Activated CD8-positive, alpha-beta memory T cell treated with anti-CD3 and anti-CD28 coated beads, Interleukin-2, amount 50 U/mL, for 24 hours (primary cell): ENCODE results near the gene CD1D.
"Not testable (repeated sequence)": the region's sequence is repeated elsewhere in the genome, so short reads cannot be mapped to it uniquely, and the experiment has no call there.

Experiments
- DNase-seq: peaks from one replicate; pipeline ENCODE4 v3.0.0-alpha.2; 2020; ENCODE audit errors: extremely low read depth

Gene CD1D

DNA sequence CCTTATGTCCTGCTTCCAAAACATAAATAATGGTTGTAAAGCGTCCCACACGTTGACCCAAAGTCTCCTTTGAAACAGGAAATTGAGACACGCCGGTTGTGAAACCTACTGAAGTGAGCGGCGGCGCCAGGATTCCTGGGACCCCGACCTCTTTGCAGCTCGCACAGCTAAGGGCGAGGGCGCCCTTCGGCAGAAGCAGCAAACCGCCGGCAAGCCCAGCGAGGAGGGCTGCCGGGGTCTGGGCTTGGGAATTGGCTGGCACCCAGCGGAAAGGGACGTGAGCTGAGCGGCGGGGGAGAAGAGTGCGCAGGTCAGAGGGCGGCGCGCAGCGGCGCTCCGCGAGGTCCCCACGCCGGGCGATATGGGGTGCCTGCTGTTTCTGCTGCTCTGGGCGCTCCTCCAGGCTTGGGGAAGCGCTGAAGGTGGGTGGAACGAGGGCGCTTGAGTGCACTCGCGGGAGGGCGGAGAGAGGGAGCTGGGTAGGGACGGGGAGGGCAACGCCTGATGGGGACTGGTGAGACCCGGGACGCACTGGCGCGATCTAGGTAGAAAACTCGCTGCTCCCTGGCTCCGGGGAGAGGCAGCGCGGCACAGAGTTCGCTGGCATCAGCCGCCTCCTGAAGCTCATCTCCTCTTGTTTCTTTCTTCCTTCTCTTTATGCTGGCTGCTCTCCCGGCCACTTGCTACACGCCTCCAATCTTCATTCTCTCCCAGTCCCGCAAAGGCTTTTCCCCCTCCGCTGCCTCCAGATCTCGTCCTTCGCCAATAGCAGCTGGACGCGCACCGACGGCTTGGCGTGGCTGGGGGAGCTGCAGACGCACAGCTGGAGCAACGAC lies at the start of gene CD1D:
Gene CD1D (plus strand): TSS at position 155 of the 836 bp plus-strand sequence. CDS start 207 bp downstream, at position 362.
- no peak for DNase-seq

DNA sequence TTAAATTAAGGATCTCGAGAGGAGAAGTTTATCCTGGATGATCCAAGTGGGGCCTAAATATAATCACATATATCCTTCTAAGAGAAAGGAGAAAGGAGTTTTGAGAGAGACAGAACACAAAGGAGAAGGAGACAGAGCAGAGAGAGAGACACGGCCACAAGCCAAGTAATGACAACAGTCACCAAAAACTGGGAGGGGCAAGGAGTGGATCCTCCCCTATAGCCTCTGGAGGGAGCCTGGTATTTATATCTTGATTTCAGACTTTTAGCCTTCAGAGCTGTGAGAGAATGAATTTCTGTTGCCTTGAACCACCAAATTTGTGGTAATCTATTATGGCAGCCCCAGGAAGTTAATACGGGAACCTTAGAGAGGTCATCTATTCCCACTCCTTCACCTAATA lies 49.5 kb upstream of the CD1D start:
- DNase-seq: no peak

DNA sequence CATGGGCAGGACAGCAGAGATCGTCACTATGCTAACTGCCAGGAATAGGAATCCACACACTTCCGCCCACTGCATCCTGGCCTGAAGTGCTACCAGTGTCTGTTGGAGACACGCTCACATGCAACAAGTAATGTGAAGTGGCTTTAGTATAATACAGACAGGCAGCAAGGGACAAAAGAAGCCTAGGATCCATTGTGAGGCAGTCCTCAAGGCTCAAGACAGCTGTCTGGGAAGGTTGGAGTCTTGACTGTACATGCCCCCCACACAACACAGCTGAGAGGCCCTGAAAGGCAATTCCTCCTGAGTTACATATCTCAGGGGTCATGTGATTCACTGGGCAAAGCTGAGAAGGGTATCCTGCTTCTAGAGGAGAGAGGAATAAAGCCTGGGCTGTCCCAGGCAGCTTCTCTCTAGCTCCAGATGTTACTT lies 39.9 kb upstream of the CD1D start:
- no peak for DNase-seq

DNA sequence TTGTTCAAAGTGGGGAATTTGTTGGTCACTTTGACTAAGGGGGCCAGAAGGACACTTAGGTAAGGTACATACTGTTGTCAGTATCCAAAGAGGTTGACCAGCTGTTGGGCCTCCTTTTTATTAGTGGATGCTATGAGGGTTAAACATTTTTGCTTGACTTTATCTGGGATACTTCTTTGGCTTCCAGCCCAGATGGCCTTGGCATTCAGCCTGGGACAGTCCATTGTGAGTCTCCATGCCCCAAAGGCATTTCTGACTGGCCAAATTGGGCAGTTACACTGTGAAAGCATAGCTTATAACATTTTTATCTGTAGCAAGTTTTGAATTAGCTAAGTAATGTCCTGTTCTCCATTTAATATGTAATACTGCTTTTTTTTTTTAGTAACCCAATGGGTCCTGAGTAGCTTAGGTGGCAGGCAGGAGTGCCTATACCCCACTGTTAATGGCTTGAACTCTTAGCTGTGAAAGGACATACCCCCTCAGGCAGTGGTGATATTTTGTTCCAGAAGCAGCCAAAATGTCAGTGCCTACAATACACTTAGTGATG lies 35.4 kb upstream of the CD1D start:
- DNase-seq: no peak

DNA sequence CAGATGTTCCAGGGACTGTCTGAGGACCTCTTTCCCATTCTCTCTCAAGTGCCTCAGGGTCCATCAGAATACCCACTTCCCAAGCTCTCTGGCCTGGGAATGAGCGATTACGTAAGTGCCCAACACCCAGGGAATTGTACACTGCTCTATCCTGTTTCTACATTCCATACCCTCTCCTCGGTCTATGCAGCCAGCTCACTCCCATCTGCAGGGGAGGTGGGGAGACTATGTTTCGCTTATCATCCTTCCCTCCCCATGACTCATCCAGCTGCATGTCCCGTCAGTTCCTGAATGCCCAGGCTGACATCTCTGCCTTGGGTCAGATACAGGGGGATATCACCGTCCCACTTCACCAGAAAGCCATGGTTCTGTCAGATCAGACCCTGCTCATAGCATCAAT lies 34.5 kb upstream of the CD1D start:
- no peak for DNase-seq

DNA sequence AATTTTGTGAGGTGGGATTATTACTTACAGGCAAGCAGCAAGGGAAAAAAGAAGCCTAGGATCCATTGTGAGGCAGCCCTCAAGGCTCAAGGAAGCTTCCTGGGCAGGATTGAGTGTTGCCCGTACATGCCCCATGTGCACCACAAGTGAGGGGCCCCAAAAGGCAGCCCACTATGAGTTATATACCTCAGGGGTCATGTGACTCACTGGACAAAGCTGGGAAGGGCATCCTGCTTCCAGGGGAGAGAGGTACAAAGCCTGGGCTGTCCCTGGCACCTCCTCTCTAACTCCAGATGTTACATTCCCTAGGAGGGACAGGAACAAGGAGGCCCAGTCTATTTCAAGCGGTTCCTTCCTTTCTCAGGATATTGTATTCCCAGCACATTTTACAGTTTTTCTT lies 34.0 kb upstream of the CD1D start:
- no peak for DNase-seq

DNA sequence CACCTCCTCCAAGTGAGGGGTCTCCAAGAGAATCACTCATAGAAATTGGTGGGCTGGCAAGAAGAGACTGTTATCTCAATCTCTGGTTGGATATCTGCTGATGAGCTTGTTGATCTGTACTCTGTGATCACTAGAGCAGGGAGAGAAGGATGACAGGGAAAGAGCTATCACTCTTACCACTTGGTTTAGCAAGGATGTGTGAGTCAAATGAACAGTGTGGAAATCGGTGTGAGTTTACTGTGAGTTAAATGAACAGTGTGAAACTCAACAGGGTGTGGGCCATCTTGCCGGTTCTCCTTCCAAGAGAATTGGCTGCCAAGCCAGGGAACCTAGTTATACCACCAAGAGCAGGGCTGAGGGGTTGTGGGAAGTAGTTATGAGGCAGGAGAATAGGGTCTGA lies 33.3 kb upstream of the CD1D start:
- DNase-seq: no peak

DNA sequence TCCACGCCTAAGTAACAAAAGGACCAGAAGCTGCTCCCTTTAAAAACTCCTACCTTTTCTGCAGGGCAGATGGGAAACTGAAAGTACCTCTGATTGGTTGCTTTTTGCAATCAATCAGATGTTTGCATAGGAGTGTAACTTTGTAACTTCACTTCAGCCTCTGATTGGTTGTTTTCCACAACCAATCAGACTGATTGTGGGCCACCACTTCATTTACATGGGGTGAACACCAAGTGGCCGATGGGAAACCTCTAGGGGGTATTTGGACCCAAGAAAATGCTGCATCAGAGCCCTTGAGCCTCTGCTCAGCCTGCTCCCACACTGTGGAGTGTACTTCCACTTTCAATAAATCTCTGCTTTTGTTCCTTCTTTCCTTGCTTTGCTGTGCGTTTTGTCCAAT lies 32.8 kb upstream of the CD1D start:
- no peak for DNase-seq

DNA sequence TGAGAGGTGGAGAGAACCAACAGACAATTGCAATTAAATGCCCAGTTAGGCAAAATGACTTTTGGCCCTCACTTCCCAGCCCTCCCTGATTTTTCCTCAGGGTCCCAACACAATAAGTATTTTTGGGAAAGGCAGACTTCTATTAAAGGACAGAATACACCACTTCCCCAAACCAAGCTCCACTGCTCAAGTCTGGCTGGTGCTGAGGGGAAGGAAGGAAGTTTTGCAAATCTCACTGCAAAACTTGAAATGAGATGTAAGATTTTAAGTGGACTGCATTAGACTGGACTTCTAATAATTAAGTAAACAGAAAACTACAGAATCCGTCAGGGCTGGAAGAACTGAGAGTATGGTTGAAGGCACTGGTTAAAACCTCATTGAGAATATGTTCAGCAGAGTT lies 32.2 kb upstream of the CD1D start:
- DNase-seq: no peak

DNA sequence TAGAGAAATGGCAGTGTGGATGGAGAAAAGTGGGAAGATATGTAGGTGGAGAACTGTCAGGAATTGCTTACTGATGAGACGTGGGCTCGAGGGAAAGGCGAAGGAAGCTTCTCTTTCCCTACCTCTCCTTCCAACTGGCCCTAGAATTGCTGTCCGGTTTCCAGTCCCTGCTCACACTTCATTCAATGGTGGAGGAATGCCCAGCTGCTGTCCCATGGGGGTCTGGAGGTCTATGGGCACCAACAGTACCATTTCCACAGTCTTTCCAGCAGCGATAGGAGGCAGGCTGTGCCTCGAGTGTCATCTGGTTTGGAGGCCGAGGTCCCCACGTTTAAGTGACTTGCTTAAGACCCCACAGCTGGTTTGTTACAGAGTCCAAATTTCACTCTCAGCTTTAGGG lies 31.5 kb upstream of the CD1D start:
- DNase-seq: no peak

DNA sequence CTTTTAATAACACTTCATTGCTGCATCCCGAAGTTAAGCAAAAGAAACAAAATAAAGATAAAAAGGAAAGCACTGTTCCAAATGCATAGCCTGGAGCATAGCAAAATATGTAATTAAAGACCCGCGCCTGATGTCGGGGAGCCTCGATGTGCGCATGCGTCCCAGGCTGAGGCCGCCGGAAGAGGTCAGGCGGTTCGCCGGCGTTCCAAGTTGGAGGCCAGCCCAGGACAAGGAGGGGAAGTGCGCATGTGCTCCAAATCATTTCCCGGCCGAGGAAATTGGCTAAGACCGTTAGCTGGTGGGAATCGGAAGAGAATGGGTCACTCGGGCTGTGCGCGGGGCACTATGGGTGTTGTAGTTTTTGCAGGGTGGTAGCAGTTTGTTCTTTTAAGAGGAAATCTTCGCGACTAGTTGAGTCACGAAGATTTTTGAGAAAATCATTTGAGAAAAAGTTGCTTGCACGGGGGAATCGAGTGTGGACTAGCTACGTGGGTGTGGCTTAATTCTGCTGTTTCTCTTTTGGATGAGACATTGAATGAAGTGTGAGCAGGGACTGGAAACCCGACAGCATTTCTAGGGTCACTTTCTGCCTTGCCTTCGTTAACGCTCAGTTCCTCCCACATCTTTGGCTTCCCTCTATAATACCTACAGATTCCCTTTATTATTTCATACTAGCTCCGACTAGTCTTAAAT lies 31.0 kb upstream of the CD1D start:
- DNase-seq: peak; percentile 56

DNA sequence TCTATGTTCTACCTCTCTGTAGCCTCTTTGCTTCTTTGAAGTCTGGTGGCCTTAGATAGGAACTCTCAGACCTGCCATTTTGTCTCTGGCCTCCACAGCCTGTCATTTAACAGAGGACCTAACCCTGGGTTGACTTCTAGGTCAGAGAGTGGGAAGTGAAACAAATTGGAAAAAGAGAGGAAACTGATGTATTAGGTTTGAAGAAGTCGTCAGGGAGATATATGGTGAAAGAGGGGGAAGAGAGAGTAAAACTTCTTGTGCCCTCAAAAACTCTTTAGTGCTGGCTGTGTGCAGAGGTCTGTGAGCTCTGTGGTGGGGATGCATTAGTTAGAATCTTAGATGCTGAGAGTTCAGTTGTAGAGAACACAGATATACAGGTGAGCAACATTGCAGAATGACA lies 30.2 kb upstream of the CD1D start:
- DNase-seq: no peak

DNA sequence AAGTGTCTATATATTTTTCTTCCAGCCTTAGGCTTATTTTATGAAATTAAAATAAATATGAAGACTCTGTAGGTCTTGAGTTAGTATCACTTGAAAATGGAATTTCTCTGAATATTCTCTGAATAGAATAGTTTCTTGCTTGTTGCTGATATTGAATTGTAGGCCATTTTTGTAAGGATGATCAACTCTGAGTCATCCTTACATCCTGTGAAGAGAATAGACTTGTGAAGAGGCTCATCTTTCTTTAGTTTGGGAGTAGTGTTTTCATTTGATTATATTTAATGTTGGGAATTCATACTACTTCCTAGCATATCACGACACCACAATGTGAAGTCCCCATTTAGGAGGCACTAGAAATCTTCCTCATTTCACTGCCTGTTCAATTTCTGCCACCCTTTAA lies 27.5 kb upstream of the CD1D start:
- DNase-seq: no peak

DNA sequence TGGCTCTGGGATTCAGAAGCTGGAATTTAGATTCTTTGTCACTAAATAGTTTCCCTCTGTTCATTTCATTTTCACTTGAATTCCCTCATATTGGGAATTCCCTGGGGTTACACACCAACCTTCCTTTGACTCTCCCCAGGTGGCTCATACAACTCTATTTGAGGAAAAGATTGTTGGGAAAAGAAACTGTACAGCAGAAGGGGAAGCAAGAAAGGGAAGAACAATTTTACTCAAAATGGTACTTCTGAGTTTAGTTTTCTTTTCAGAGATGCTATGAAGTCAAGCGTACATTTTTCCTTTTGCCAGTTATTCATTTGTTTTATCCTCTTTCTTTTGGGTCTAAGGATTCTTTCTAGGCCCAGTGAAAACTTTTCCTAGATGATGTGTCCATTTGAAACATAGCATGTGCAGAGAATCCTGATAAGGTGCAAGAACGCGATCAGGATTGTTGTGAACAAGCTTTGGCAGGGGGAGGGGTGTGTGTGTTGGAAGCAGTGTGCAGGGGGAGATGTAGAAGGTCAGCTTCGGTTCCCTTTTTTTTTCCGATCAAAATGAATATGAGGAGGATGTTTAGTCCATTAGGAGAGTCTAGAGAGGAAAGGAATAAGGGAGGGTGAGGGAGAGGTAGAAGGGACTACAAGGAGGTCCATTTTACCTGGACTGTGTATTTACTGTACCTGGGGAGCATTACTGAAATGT lies 26.8 kb upstream of the CD1D start:
- no peak for DNase-seq

DNA sequence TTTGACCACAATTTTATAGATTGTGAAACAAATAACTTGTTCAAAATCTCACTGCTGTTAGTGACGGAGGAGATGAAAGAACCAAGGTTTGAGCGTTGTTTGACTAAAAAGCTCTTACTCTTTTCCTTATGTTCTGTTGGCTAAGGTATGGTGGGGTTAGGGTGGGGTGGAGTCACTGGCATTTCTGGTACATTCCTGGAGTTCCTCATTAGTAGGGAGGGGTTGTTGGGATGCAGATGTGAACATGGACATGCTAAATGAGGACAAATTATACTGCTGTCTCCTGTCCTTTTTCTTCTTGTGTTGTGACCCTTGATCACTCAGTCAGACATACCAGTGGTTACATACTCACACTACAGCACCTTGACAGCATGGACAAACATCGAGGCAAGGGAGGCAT lies 26.2 kb upstream of the CD1D start:
- no peak for DNase-seq

DNA sequence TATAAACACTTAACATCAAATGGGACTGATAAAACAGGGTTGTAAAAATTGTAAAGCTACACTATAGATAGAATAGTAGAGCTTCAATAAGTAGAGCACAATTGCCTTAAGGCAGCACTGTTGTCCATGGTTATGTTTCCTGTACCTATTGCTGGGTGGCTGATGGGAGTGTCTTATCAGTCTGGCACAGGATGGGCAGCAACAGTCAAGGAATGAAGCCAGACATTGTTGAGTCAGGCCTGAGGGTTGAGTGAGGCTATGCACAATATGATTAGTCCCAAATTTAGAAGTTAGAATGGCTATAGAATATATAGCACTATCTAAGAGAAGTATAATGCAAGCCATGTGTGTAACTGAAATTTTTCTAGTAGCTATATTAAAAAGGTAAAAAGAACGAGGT lies 25.0 kb upstream of the CD1D start:
- no peak for DNase-seq

DNA sequence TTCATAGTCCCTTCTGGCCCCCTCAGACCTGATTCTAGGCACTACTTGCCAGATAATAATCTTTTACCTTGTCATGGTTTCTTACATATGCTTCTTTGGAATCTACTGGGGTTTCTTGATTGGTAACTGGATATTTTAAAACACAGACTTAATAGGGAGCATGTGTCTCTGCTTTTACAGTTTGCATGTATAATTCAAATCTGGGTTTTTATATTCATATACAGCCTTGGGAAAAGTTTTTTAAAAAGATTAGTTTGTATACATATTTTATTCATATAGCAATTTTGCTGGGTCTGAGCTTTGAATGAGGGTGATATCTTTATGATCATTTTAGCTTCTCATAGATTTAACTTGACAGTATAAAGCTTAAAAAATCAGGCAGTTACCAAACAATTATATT lies 21.1 kb upstream of the CD1D start:
- no peak for DNase-seq

DNA sequence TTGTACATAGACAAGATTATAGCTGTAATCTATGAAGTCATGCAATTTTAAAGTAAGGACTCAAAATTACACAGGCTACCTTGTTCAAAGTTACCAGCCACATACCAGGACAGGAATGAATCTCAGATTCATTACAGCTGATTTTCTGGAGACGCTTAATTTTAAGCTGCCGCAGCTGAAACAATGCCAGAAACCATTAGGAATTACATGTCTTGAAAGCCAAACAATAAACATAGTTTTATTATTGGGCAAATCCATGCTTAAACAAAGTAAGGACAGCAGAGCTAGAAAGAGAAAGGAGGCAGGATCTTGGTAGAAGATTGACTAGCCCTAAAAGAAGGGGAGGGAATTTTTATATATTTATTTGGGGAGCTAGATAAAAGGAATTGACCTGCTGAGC lies 19.2 kb upstream of the CD1D start:
- no peak for DNase-seq

DNA sequence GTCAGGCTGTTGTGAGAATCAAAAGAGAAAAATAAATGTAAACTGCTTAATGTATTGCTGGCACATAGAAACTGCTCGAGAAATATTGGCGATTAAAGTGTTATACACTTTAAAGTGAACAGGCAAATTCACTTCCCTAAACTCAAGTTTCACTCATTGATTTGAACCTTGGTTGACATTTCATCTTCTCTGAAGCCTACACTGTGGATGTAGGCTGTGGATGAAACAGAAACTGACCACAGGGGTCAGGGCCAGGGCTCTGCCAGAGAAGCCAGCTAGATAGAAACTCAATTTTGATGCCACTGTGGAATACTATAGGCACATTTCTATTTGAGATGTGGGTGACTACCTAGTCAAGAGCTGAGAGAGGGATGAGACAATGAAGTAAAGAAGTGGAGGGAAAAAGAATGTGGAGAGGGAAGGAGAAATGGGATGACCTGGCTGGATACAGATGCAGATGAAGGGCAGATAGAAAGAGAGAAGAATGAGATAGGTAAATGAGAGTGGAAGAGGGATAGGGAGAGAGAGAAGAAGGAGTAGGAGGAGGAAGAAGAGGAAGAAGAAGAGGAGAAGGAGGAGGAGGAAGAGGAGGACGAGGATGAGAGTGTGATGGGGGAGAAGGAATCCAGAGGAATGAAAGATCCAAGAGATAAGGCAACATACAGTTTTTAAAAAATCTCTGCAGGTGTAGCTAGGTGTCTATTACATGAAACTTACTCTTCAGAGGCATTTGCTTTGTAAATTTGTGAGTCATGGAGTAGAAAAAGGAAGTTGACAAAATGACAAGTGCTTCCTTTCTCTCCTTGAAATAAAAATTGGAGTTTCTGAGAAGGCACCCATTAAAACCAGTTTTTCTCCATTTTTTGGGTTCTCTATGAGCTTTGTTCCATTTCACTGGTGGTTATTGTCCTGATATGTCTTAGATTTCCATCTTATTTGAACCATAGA lies 17.4 kb upstream of the CD1D start:
- no peak for DNase-seq

DNA sequence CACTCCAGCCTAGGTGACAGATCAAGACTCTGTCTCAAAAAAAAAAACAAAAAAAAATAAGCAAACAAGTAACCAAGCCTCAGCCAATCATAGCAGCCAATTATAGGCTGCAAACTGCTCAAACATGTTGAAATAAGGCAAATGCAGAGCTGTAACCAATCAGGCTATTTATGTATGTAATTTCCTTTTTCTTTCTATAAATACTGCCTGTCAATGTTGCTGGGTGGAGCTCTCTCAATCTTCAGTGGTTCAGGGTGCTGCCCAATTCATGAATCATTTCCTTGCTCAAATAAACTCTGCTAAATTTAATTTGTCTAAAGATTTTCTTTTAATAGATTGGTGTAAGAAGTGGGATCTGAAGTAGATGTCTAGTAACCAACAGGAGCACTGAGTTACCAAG lies 11.6 kb upstream of the CD1D start:
- no peak for DNase-seq

DNA sequence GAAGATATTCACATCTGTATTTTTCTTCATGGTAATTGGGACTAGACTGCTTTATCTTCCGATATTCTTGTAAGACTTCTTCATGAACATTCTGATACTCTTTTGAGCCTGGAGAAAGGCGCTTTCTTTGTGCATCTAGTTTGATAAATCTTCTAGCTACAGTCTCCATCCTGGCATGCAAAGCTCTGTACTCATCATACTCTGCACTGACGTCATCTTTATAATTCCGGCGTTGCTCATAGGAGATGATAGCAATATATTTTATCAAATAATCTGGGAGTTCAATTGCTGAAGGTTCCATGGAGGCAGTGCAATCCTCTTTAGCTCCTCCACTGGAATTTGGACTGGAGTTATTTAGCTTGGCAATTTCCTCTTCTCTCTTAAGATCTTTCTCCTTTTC lies 4.8 kb upstream of the CD1D start:
- not testable (repeated sequence) for DNase-seq
